NCI-H146 (cell line): ENCODE measurements around the gene PRCD.
A peak's percentile ranks its signal among the peaks of the same experiment; 100 is the strongest.

Experiments
- DNase-seq: peaks from one replicate; lab custom pipeline; 2025; lab: John Stamatoyannopoulos, UW

The PRCD gene

DNA sequence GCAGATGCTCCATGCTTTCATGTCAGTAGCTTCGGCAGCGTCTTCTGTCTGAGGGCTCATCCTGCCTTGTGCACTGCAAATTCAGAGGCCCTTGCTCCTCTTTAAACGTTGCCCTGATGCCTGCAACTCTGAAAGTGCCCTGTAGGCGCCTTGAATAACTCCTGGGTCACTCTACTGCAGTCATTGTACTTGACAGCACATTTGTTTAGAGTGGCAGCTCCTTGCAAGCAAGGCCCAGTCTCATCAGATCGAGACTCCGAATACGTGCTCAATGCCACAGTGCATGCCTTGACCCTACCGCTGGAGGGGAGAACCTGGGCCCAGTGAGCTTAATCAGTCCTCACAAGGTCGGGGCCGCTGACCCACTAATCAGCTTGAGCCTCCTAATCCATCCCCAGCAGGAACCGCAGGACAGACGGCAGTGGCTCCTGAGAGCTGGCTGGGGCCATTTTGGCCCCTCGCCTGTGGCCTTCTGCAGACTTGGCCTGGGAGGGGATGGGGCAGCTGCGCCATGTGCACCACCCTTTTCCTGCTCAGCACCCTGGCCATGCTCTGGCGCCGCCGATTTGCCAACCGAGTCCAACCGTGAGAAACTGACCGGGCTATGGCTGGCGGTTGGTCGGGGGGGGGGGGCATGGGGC, at the start of gene PRCD:
Gene PRCD, plus strand, starts transcription at position 414 of the 641 bp plus-strand sequence. Its CDS starts 98 bp downstream, at position 512.
- DNase-seq, result no peak

DNA sequence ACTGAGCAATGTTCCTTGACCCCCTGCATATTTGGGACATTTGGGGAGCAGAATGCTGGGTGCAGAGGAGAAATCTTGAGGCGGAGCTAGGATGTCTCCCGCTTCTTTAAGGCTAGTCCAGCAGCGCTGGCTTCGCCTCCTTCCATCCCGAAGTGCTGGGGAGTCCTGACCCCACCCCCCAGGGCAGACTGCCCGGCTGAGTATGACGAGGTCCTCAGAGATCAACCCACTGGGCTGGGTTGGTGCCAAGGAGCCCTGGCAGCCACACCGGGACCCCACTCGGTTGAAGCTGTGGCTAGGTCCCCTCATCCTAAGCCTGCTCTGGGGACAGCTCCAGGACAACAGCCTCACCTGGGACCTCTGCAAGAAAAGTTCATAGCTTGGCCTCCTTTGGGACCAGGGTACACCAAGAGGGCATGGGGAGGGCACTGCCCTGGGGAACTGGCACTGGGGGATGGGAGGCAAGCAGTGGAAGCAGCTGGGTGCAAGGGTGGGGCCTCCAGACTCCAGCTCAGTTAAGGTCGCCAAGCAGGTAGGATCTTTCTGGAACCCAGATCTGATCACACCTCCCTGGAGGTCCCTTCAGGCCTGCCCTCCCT, 49.6 kb upstream of the PRCD start:
- no peak for DNase-seq

DNA sequence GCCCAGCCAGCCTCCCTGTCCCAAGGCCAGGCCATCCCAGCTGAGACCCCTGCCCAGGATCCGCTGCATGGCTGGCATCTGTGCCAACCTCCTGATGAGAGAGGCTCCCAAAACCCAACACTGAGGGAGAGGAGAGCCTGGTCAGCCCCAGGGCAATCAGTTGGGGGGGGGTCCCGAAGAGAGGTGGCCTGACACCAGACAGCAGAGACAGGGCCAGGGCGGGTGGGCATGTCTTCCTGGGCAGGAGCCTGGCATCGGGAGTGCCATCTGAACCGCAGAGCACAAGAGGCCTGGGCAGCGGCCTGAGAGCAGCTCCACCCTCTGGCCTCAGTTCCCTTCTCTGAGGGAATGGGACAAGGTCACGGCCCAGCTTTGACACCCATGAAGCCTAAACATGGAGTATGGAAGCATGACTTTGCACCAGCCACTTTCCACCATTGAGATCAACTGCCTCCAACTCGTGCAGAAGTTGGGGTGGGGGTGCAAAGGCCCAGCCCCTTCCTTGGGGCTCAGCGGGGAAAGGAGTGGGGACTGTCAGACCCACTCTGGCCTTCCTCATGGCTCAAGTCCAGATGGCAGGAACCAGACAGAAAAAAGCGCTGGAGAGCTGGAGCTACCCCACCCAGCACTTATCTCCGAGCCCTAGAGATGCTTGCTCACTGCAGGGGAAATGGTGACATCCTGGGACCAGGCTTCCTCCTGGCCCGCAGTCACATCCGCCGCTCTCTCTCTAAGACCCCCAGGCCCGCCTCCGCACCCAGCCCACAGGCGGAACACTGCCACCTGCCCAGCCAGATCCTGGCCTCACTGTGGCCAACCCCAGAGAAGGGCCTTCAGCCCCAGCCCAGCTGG, 48.3 kb upstream of the PRCD start:
- no peak for DNase-seq

GRCh38 chr17:76492123-76492988, 47.5 kb upstream of the PRCD start:
- DNase-seq, result peak; percentile 49

DNA sequence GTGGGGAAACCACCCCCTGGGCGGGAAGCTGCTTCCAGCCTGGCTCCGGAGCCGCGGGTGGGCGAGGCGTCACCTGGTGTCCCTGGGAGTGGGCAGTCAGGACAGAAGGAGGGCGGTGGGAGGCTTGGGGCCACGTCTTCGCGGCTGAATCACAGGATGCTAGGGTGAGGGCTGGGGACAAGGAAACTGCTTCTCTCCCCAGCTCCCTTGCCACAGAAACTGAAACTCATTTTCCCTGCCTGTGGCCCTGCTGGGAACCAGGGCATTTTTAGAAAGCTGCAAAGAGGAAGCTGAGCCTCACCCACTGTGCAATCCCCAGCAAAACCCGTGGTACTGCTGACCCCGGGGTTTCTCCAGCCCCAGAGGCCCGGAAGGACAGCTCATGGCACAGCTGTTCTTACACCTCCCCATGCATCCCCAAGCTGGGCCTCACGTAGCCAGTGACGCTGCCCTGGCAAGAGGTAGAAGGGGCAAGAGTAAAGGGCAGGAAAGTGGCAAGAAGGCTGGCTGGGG, 46.8 kb upstream of the PRCD start:
- DNase-seq, result peak; percentile 53

- DNase-seq, result no peak
Observed at GRCh38 chr17:76493505-76494167, 46.2 kb upstream of the PRCD start.

GRCh38 chr17:76495663-76496400, 44.0 kb upstream of the PRCD start:
- no peak for DNase-seq

GRCh38 chr17:76496464-76496863, 43.4 kb upstream of the PRCD start:
- no peak for DNase-seq

DNA sequence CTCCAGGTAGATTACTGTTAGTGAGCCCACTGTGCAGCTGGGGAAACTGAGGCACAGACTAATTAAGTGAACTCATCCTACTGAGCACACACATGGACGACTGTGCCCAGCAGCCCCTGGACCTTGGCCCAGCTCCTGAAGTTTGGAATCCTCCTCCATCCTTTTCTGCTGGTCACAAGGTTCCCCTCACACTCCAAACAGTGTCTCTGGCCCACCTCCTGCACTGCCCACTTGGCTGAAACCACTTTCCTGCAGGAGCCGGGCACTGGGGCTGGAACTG, 42.2 kb upstream of the PRCD start:
- no peak for DNase-seq

- no peak for DNase-seq
Observed at GRCh38 chr17:76497979-76498875, 41.6 kb upstream of the PRCD start.

DNA sequence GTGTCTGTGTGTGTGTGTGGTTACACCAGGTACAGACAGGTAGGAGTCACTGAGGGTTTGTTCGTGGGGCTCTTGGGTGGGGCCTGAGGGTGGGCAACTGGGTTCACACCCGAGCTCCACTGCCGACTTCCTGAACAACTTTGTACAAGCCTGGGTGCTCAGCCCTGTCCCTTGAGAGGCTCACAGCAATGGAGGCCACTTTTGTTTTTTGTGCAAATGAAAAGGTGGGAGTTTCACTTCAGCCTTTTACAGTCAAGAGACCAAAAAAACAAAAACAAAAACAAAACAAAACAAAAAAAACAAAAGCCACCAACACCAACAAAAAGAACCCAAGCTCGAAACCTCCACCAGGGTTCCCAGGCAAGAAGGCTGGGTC, 41.0 kb upstream of the PRCD start:
- no peak for DNase-seq

- no peak for DNase-seq
Observed at GRCh38 chr17:76499267-76499667, 40.6 kb upstream of the PRCD start.

DNA sequence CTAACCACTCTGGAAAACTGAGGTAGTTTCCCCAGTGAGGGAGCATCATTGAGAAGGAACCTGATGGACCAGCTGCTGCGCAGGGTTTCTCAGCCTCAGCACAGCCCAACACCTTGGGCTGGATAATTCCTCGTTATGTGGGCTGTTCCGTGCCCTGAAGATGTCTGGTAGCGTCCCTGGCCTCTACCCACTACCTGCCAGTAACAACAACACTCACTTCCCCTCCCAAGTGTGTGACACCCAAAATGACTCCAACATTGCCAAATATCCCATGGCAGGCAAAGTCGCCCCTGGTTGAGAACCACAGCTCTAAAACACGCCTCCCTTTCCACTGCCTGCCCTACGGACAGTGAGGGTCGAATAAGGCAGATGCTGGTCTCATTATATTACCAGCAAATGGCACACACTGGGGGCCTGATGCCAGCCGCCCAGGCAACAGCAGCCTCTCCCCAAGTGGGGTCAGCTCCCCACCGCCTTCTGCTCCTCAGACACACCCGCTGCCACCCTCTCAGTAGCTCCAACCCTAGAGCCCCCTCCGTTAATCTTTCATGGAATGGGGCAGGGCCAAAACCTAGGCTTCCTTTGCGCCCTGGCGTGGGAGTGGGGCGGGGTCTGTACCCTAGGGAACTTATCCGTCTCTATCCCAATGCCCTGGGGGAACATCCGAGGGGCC, 39.6 kb upstream of the PRCD start:
- no peak for DNase-seq

- no peak for DNase-seq
Observed at GRCh38 chr17:76500747-76501017, 39.2 kb upstream of the PRCD start.

DNA sequence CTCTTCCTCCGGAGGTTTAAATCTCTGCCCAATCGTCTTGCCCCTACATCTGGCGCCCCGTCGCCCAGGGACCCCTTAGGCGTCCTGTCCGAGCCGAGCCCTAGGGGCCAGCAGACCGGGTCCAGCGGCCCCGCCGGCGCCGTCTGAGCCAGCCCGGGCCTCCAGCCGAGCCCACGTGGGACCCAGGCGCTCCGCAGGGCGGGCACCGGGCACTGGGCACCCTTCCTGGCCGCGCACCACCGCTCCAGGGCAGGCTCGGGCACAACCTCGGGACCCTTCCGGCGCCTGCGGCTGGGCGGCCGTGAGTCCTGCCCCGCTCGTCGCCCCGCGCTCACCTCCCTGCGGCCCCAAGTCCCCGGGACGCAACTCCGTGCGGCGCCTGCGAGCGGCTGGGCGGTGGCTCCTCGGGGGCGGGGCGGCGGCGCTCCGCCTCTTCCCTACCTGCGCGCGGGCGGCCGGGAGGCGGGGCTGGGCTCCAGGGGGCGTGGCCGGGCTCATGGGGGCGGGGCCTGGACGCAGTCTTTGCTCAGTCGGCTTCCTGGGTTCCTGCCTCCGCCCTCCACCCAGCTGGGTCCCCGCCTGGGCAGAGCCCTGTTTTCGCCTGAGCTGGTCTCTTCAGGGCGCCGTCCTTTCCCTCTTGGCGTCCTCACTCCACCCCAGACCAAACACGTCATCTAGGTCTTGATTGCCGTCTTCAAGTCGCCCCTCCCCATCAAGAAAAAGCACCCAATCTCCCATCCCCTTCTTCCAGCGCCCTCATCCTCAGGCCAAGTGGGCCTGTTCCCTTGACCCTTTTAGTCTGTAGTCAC, 38.6 kb upstream of the PRCD start, which contains the start of gene RHBDF2:
Gene RHBDF2, minus strand, starts transcription at position 406 of the 809 bp plus-strand sequence. CDS start 19,899 bp downstream, outside the sequence.
- peak; percentile 85 for DNase-seq

DNA sequence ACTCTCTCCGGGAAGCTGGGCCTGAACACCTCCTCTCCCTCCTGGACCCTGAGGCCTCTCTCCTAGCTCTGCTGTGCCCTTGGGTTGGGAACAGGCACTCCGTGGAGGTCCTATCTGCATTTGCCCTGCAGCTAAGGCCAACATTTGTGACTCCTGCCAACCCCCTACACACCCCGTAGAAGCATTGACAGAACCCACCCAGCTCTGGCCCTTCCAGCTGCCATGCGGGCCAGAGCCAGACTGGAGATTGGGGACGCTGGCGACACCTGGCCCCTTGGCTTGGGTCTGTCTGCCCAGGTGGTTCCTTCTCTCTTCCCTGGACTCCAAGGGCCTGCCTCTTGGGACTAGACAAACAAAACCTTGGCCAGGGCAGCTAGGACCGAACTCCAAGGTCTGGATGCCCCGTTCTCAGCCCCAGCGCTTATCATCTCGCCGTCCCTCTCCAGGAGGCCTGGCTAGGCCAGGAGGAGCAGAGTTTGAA, 38.0 kb upstream of the PRCD start:
- no peak for DNase-seq

DNA sequence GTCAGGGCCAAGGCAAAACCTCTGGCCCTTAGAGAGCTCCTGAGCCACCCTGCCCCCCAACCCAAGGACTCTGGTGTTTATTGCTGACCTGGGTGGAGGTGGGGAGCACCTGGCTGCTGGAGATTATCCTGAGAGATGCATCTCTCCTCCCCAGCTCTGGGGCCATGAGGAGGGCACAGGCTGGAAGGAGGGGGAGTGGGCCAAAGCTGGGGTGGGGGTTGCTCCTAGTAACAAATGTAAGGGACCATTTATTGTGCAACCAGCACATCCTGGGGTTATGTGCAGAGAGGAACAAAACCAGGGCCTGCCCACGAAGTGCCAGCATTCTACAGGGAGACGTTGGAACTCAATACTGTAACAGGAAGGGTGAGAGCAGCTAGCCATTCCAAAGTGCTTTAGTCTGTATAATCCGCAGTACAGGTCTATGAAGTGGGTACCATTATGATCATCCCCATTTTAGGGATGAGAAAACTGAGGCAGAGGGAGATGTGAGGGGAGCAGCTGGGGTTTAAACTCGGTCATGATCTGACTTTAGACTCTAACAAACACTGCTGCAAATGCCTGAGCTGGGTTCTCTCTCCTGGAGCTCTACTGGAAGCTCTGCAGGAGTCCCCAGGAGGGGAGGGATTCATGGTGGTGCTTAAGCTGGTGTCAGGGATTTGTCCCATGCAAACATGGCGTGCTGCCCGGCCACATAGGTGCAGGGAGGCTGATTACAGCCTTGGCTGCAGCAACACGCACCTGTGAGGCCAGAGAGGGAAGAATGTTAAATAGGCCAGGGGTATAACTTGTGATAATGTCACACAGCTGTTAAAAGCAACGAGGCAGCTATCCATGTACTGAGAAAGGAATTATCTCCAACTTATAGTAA, 37.3 kb upstream of the PRCD start:
- DNase-seq, result no peak
